GM12878 (cell line): ENCODE results near the gene LYL1. TPM values are rescaled to one million over a fixed set of nuclear protein-coding genes. Genes with fewer than 3 reads are reported as not detected.

Source experiments
- ATAC-seq: fragments of 200-7000 bp; cut with Tn5 transposase; 3 replicates; pipeline ENCODE4 v1.9.1; 2020; ENCODE audit warnings: mild to moderate bottlenecking, moderate library complexity
- BruUV-seq: library from RNA; stranded (reverse); fragments of 400-500 nt; replicated peaks from 2 replicates; lab custom pipeline; 2021; lab: Mats Ljungman, UMichigan
- CTCF ChIA-PET: fragments of 300-600 bp; sonication (Branson Sonifier 250); formaldehyde crosslinking; extraction: SDS; loops from one replicate; lab custom pipeline; 2021; ENCODE audit warnings: inconsistent platforms; lab: Yijun Ruan, JAX
- POLR2A ChIA-PET: fragments of 350-600 bp; formaldehyde crosslinking; extraction: SDS; loops from one replicate; lab custom pipeline; 2021; ENCODE audit warnings: inconsistent platforms; lab: Charles Lee
- RAD21 ChIA-PET: fragments of 300-600 bp; sonication (Branson Sonifier 250); formaldehyde crosslinking; loops from one replicate; lab custom pipeline; 2023; ENCODE audit warnings: antibody characterized with exemption; ENCODE audit not compliant: unreplicated experiment; lab: Charles Lee
- SMC1A ChIA-PET: fragments of 300-600 bp; sonication (Branson Sonifier 250); formaldehyde crosslinking; loops from one replicate; lab custom pipeline; 2023; ENCODE audit not compliant: unreplicated experiment, uncharacterized antibody; lab: Charles Lee
- DNase-seq: peaks from one replicate; pipeline ENCODE4 v3.0.0-alpha.2; 2011; ENCODE audit warnings: low read depth, low spot score
- FAIRE-seq: peaks from 3 replicates; lab custom pipeline; 2011; peaks lifted over from hg19 to GRCh38; lab: Jason Lieb, UNC
- H2AFZ ChIP-seq: 2 replicates; pipeline ENCODE4 v1.6.0; 2011; ENCODE audit warnings: low read depth, low read length, control low read depth; ENCODE audit not compliant: control insufficient read depth
- H3K27ac ChIP-seq: 2 replicates; pipeline ENCODE4 v1.5.1; 2011; ENCODE audit warnings: control low read depth; ENCODE audit not compliant: control insufficient read depth, insufficient read depth
- H3K27me3 ChIP-seq, 2 experiments: replicated peaks in 1 of 2; 2 replicates each; pipeline versions ENCODE4 v1.6.0 to v1.6.1; 2011; ENCODE audit warnings: low read length in 1 of 2; ENCODE audit not compliant: control insufficient read depth in 2 of 2, insufficient read depth in 2 of 2
- H3K36me3 ChIP-seq, 2 experiments: 2 replicates each; pipeline ENCODE4 v1.5.1; 2011; ENCODE audit warnings: low read length in 1 of 2; ENCODE audit not compliant: control insufficient read depth in 2 of 2, insufficient read depth in 2 of 2
- H3K4me1 ChIP-seq: 2 replicates; pipeline ENCODE4 v1.6.1; 2011; ENCODE audit warnings: mild to moderate bottlenecking, low read length, moderate library complexity, mixed read lengths; ENCODE audit not compliant: control insufficient read depth, insufficient read depth
- H3K4me2 ChIP-seq: 2 replicates; pipeline ENCODE4 v1.6.0; 2011; ENCODE audit warnings: control low read depth; ENCODE audit not compliant: control insufficient read depth, insufficient read depth
- H3K4me3 ChIP-seq: fragments of 200-600 bp; sonication (generic); 2 replicates; pipeline ENCODE4 v1.5.1; 2016
- H3K79me2 ChIP-seq: 2 replicates; pipeline ENCODE4 v1.6.0; 2011; ENCODE audit warnings: low read length; ENCODE audit not compliant: control insufficient read depth, insufficient read depth
- H3K9ac ChIP-seq: 2 replicates; pipeline ENCODE4 v1.8.0; 2011; ENCODE audit warnings: low read length, control low read depth, mixed read lengths; ENCODE audit not compliant: control insufficient read depth, insufficient read depth
- H3K9me3 ChIP-seq: replicated peaks from 3 replicates; pipeline ENCODE4 v1.5.1; 2011; ENCODE audit warnings: mild to moderate bottlenecking, low read length; ENCODE audit not compliant: control insufficient read depth, insufficient read depth
- H4K20me1 ChIP-seq: 2 replicates; pipeline ENCODE4 v1.6.0; 2011; ENCODE audit not compliant: control insufficient read depth, insufficient read depth
- ATF3 ChIP-seq: IDR thresholded peaks from 2 replicates; pipeline ENCODE4 v1.6.1; 2011; ENCODE audit warnings: low read depth, mild to moderate bottlenecking, low read length, moderate library complexity, borderline replicate concordance; ENCODE audit errors: extremely low read depth
- CBX5 ChIP-seq: sonication (generic); IDR thresholded peaks from 2 replicates; pipeline ENCODE4 v1.6.1; 2016; ENCODE audit warnings: low read depth, moderate library complexity, mild to moderate bottlenecking, inconsistent platforms
- CREB1 ChIP-seq: IDR thresholded peaks from 2 replicates; pipeline ENCODE4 v1.6.1; 2012; ENCODE audit warnings: low read depth, mild to moderate bottlenecking, inconsistent platforms
- CREM ChIP-seq: IDR thresholded peaks from 2 replicates; pipeline ENCODE4 v1.6.1; 2014; ENCODE audit warnings: antibody characterized with exemption, low read depth
- JUND ChIP-seq: IDR thresholded peaks from 2 replicates; pipeline ENCODE4 v1.6.1; 2012; ENCODE audit warnings: low read depth, mild to moderate bottlenecking, low read length, improper control_type of control experiment, moderate library complexity
- KLF5 ChIP-seq: fragments of 450-650 bp; IDR thresholded peaks from 2 replicates; pipeline ENCODE4 v1.6.1; 2014; ENCODE audit warnings: mild to moderate bottlenecking; ENCODE audit not compliant: partially characterized antibody
- MLLT1 ChIP-seq: fragments of 450-650 bp; IDR thresholded peaks from 2 replicates; pipeline ENCODE4 v1.6.1; 2016; ENCODE audit warnings: mild to moderate bottlenecking
- SRF ChIP-seq, 2 experiments: IDR thresholded peaks; 2 replicates each; pipeline ENCODE4 v1.6.1; 2011; ENCODE audit warnings: low read depth in 2 of 2, low read length in 2 of 2, mild to moderate bottlenecking in 1 of 2, moderate library complexity in 1 of 2
- SUZ12 ChIP-seq: fragments of 200-600 bp; sonication (generic); IDR thresholded peaks from one replicate; pipeline ENCODE4 v1.6.1; 2018; ENCODE audit warnings: antibody characterized with exemption, mild to moderate bottlenecking; ENCODE audit not compliant: unreplicated experiment
- WRNIP1 ChIP-seq: IDR thresholded peaks from 2 replicates; pipeline ENCODE4 v1.6.1; 2011; ENCODE audit warnings: low read depth, low read length, improper control_type of control experiment, borderline replicate concordance
- WGBS: methylation state at CpG from one replicate; pipeline ENCODE4 v1.1.6; 2016; ENCODE audit warnings: low lambda C conversion rate; ENCODE audit not compliant: insufficient replicate concordance, insufficient coverage; ENCODE audit errors: missing lambda C conversion rate; 5-methylcytosine and 5-hydroxymethylcytosine counted together
- in situ Hi-C: fragments of 300-500 bp; cut with MboI; formaldehyde crosslinking; loops from 9 replicates; pipeline ENCODE4 v1.14.3; 2018; ENCODE audit warnings: mixed read lengths
- intact Hi-C: fragments of 100-400 bp; cut with micrococcal nuclease; formaldehyde crosslinking; loops from one replicate; pipeline ENCODE4 v1.14.2; 2022; ENCODE audit not compliant: unreplicated experiment
- polyA plus RNA-seq, 11 experiments: library from polyadenylated mRNA; depleted of rRNA in 4 of 11; unstranded in 6 of 11; stranded (reverse) in 5 of 11; fragments of >200 nt; fragmentation: Nextera tagmentation in 4 of 11; fragmentation: Illumina TruSeq in 1 of 11; extraction: Ambion mirVana in 4 of 11; extraction: Trizol in 1 of 11; gene quantifications; 1 replicate in 1 of 11; 2 replicates in 10 of 11; pipeline versions ENCODE4 v1.2.1 to v1.2.3, GENCODE V29; 2011 to 2016; ENCODE audit warnings: inconsistent platforms in 2 of 11, missing spikeins in 2 of 11, low read depth in 1 of 11
- total RNA-seq, 4 experiments: library from RNA; depleted of rRNA in 3 of 4; stranded (reverse); fragments of >200 nt in 3 of 4; fragmentation: Illumina TruSeq in 1 of 4; extraction: Trizol in 1 of 4; gene quantifications; 2 replicates each; pipeline versions ENCODE4 v1.2.1 to v1.2.3, GENCODE V29; 2013 to 2021
- TF ChIP-seq, protein P1 (sequence below): IDR thresholded peaks from 2 replicates; pipeline ENCODE4 v1.6.1; 2012; ENCODE audit warnings: low read depth, low read length, improper control_type of control experiment

The LYL1 gene
- total and polyA plus RNA-seq, 10 of the 15 experiments (the other 5 are each of a cell fraction or from before 2014, with no cell fraction given): 0.10 to 34.8 (median 4.4) TPM

GRCh38 chr19:13068085-13068846 is 34.4 kb downstream of the LYL1 start:
- CTCF ChIA-PET: interaction anchor here (0.6 to 1.9 kb wide), 3 partner anchors 12 to 103 kb away, joined by 3 to 5 read pairs (median 3); no protein-coding TSS in a partner anchor
- no peaks in the 10 kb centered on the region for H3K79me2 ChIP-seq
- intact Hi-C loops (no loop called here), in situ Hi-C loops (no loop called here)
- no peak for FAIRE-seq
- POLR2A ChIA-PET: no interaction called here
- H3K4me3 ChIP-seq: no peak overlapping the region
- 8% methylated on average over 6 of the region's 6 CpGs for WGBS
- SMC1A ChIA-PET: no interaction called here
- no peak overlapping the region for H2AFZ ChIP-seq
- DNase-seq: no peak
- BruUV-seq: no TSS peak
- no peaks in the 10 kb centered on the region; a peak in 3 of 4 replicates for H3K27me3 ChIP-seq
- no peak overlapping the region for H3K27ac ChIP-seq
- H3K36me3 ChIP-seq: no peaks in the 10 kb centered on the region
- H3K4me1 ChIP-seq: no peaks in the 10 kb centered on the region
- H3K4me2 ChIP-seq: no peak overlapping the region
- TF ChIP-seq ATF3 (no peak), CREM (no peak), MLLT1 (no peak), CREB1 (no peak), SUZ12 (no peak), CBX5 (no peak), SRF (IDR thresholded peaks at IDR 0.05; ENCODE audit: low read depth in 2 of 2, low read length in 2 of 2) (no peak), WRNIP1 (no peak), KLF5 (no peak), JUND (no peak)
- TF ChIP-seq, protein P1, sequence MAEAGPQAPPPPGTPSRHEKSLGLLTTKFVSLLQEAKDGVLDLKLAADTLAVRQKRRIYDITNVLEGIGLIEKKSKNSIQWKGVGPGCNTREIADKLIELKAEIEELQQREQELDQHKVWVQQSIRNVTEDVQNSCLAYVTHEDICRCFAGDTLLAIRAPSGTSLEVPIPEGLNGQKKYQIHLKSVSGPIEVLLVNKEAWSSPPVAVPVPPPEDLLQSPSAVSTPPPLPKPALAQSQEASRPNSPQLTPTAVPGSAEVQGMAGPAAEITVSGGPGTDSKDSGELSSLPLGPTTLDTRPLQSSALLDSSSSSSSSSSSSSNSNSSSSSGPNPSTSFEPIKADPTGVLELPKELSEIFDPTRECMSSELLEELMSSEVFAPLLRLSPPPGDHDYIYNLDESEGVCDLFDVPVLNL: no peak
- TF ChIP-seq, all 136 proteins: peak for 0
- no peak overlapping the region for H3K9ac ChIP-seq
- H3K9me3 ChIP-seq: no peaks in the 10 kb centered on the region
- RAD21 ChIA-PET: interaction anchor here (0.8 kb wide), 1 partner anchor 91 kb away, joined by 3 read pairs; no protein-coding TSS in a partner anchor
- no peaks in the 10 kb centered on the region for H4K20me1 ChIP-seq
- ATAC-seq: no peak
